Hepatocyte (in vitro differentiated cells): ENCODE data around the gene CARD19. TPM values are rescaled to one million over a fixed set of nuclear protein-coding genes. Genes with fewer than 3 reads are reported as not detected.

Experiments used
- DNase-seq: peaks from one replicate; pipeline ENCODE4 v3.0.0-alpha.2; 2016; ENCODE audit warnings: low spot score
- H2AFZ ChIP-seq: fragments of 200-600 bp; sonication (generic); 2 replicates; pipeline ENCODE4 v1.6.0; 2016; ENCODE audit warnings: antibody characterized with exemption, mild to moderate bottlenecking
- H3K27ac ChIP-seq: fragments of 200-600 bp; sonication (generic); 2 replicates; pipeline ENCODE4 v1.5.1; 2016; ENCODE audit warnings: mild to moderate bottlenecking
- H3K27me3 ChIP-seq: fragments of 200-600 bp; sonication (generic); 2 replicates; pipeline ENCODE4 v1.6.1; 2016
- H3K36me3 ChIP-seq: fragments of 200-600 bp; sonication (generic); replicated peaks from 2 replicates; pipeline ENCODE4 v1.5.1; 2016; ENCODE audit warnings: low read depth; ENCODE audit not compliant: insufficient read depth
- H3K4me1 ChIP-seq: fragments of 200-600 bp; sonication (generic); 2 replicates; pipeline ENCODE4 v1.5.1; 2016; ENCODE audit warnings: mild to moderate bottlenecking, moderate library complexity; ENCODE audit not compliant: insufficient read depth
- H3K4me2 ChIP-seq: fragments of 200-600 bp; sonication (generic); 2 replicates; pipeline ENCODE4 v1.6.0; 2016
- H3K4me3 ChIP-seq: fragments of 200-600 bp; sonication (generic); 2 replicates; pipeline ENCODE4 v1.5.1; 2016; ENCODE audit warnings: mild to moderate bottlenecking
- H3K79me2 ChIP-seq: fragments of 200-600 bp; sonication (generic); 2 replicates; pipeline ENCODE4 v1.6.0; 2017; ENCODE audit warnings: mild to moderate bottlenecking
- H3K9me2 ChIP-seq: fragments of 200-600 bp; sonication (generic); replicated peaks from 2 replicates; pipeline ENCODE4 v1.6.0; 2017; ENCODE audit warnings: mild to moderate bottlenecking; ENCODE audit not compliant: insufficient read depth
- H3K9me3 ChIP-seq: fragments of 200-600 bp; sonication (generic); 2 replicates; pipeline ENCODE4 v1.5.1; 2016; ENCODE audit warnings: low read depth, mild to moderate bottlenecking
- H4K20me1 ChIP-seq: fragments of 200-600 bp; sonication (generic); 2 replicates; pipeline ENCODE4 v1.6.0; 2016; ENCODE audit warnings: mild to moderate bottlenecking; ENCODE audit not compliant: insufficient read depth, poor library complexity, severe bottlenecking
- CTCF ChIP-seq: fragments of 200-600 bp; sonication (generic); IDR thresholded peaks from 2 replicates; pipeline ENCODE4 v1.5.1; 2016; ENCODE audit warnings: antibody characterized with exemption, mild to moderate bottlenecking; ENCODE audit not compliant: poor library complexity
- EZH2 ChIP-seq: fragments of 200-600 bp; sonication (generic); IDR thresholded peaks from 2 replicates; pipeline ENCODE4 v1.6.1; 2016; ENCODE audit warnings: antibody characterized with exemption, mild to moderate bottlenecking, borderline replicate concordance
- EZH2phosphoT487 ChIP-seq: fragments of 200-600 bp; sonication (generic); IDR thresholded peaks from one replicate; pipeline ENCODE4 v1.6.1; 2018; ENCODE audit warnings: antibody characterized with exemption, mild to moderate bottlenecking, low read depth, moderate library complexity; ENCODE audit not compliant: unreplicated experiment, severe bottlenecking
- WGBS: methylation state at CpG from one replicate; pipeline ENCODE4 v1.1.6; 2016; ENCODE audit warnings: low lambda C conversion rate; ENCODE audit errors: missing lambda C conversion rate; 5-methylcytosine and 5-hydroxymethylcytosine counted together
- polyA plus RNA-seq: library from polyadenylated mRNA; unstranded; fragments of >200 nt; fragmentation: Nextera tagmentation; extraction: Ambion mirVana; gene quantifications from 2 replicates; pipeline ENCODE4 v1.2.1, GENCODE V29; 2016
- total RNA-seq: library from RNA; depleted of rRNA; stranded (reverse); fragments of >200 nt; gene quantifications from 2 replicates; pipeline ENCODE4 v1.2.3, GENCODE V29; 2014

Gene CARD19
- total and polyA plus RNA-seq, 2 experiments from 2014 or later: 51.3 to 72.1 TPM

DNA sequence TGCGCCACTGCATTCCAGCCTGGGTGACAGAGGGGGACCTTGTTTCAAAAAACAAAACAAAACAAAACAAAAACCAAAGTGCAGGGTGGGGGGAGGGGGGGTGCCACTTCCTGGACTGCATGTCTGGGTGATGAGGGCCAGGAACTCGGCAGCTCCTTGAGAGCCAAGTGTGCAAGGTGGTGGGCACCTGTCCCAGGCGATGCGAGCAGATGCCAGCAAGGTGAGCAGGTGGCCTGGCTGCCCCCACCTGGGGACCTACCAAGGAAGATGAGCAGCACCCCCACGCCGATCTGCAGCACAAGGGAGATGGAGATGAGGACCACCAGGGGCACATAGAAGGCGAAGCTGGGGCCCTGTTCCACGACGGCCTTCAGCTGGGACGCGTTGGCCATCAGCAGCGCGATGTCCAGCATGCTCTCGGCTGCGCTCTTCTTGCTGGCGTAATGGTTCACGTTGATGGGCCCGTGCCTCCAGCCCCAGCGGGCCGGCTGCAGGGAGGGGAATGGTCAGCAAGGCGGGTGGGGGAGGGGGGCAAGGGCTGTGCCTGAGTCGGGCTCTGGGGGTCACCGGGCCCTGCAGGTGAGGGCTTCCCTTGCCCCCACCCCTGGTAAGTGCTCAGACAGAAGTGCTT, 30.2 kb downstream of the CARD19 start:
- Histone ChIP-seq H3K79me2 (peaks cover 38% of the 10 kb centered on the region), H3K4me3 (no peak overlapping the region), H3K9me2 (no peaks in the 10 kb centered on the region), H3K4me2 (peak overlapping the region; percentile 48), H3K4me1 (peaks cover 17% of the 10 kb centered on the region), H2AFZ (no peak overlapping the region), H3K9me3 (no peaks in the 10 kb centered on the region), H3K27me3 (no peaks in the 10 kb centered on the region), H3K27ac (peak overlapping the region; percentile 57), H4K20me1 (peaks cover 10% of the 10 kb centered on the region), H3K36me3 (no peaks in the 10 kb centered on the region)
- no peak for DNase-seq
- TF ChIP-seq CTCF (no peak), EZH2 (no peak), EZH2phosphoT487 (no peak)
- WGBS: 95% methylated on average over 20 of the region's 23 CpGs

GRCh38 chr9:93126825-93127368, 30.9 kb downstream of the CARD19 start:
- peak; percentile 72 for DNase-seq
- Histone ChIP-seq H3K9me3 (no peaks in the 10 kb centered on the region), H3K79me2 (peaks cover 44% of the 10 kb centered on the region), H3K4me2 (peak overlapping the region; percentile 48), H3K4me3 (no peak overlapping the region), H3K9me2 (no peaks in the 10 kb centered on the region), H3K27ac (peak overlapping the region; percentile 57), H3K36me3 (no peaks in the 10 kb centered on the region), H4K20me1 (peaks cover 10% of the 10 kb centered on the region), H3K4me1 (peaks cover 23% of the 10 kb centered on the region), H3K27me3 (no peaks in the 10 kb centered on the region), H2AFZ (no peak overlapping the region)
- TF ChIP-seq CTCF: no peak
- TF ChIP-seq EZH2: no peak
- no peak for TF ChIP-seq EZH2phosphoT487
- WGBS: 44% methylated on average over 18 of the region's 18 CpGs

DNA sequence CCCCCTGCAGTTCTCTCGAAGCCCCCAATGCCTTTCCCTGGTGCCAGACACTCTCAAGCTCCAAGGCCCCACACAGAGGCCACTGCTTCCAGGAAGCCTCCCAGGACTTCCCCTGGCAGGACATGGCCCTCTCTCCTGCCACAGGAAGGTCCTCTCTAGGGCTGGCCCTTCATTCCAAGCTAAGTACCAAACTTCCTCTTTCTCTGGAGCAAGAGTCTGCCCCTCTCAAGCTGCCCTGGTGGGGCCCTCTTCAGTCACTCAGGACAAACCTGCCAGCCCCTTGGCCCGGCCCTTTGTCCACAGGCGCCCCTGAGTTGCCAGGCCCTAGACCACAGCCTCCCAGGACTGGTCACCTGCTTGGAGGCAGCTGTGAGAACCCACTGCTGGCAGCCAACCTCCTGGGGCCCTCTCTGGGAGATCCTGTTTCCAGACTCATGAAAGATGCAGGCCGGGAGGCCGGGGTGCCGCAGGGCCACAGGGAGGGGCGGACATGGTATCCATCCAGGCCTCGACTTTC, 31.4 kb downstream of the CARD19 start:
- Histone ChIP-seq H3K27ac (peak overlapping the region; percentile 47), H3K4me3 (no peak overlapping the region)
- peak; percentile 33 for DNase-seq

More for the DNA sequence above, 31.4 kb downstream of the CARD19 start:
- Histone ChIP-seq H3K4me2 (peak overlapping the region; percentile 48), H3K79me2 (peaks cover 50% of the 10 kb centered on the region), H3K36me3 (no peaks in the 10 kb centered on the region), H3K9me2 (no peaks in the 10 kb centered on the region), H3K27me3 (no peaks in the 10 kb centered on the region), H2AFZ (no peak overlapping the region), H3K4me1 (peaks cover 28% of the 10 kb centered on the region), H4K20me1 (peaks cover 10% of the 10 kb centered on the region), H3K9me3 (no peaks in the 10 kb centered on the region)
- TF ChIP-seq CTCF (no peak), EZH2phosphoT487 (no peak), EZH2 (no peak)
- WGBS: 54% methylated on average over 8 of the region's 8 CpGs
